ENCODE results near the gene CDKL4.

DNA sequence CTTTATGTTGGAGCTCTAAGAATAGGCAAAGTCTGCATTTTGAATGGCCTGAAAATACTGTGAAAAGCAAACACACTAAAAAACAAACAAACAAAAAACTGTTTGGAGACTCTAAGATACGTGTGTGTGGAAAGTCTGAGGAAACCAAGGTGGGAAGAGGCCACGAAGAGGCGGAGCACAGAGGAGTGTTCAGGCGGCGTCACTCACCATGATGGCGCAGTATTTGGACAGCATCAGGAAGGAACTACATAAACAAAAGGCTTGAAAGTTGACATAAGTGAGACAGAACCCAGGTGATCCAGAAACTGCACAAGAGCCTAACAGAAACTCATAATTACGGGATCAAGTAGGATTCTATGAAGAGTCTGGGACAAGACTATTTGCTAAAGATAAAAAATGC, 72.1 kb downstream of the CDKL4 start:
- TF ChIP-seq, protein P1, sequence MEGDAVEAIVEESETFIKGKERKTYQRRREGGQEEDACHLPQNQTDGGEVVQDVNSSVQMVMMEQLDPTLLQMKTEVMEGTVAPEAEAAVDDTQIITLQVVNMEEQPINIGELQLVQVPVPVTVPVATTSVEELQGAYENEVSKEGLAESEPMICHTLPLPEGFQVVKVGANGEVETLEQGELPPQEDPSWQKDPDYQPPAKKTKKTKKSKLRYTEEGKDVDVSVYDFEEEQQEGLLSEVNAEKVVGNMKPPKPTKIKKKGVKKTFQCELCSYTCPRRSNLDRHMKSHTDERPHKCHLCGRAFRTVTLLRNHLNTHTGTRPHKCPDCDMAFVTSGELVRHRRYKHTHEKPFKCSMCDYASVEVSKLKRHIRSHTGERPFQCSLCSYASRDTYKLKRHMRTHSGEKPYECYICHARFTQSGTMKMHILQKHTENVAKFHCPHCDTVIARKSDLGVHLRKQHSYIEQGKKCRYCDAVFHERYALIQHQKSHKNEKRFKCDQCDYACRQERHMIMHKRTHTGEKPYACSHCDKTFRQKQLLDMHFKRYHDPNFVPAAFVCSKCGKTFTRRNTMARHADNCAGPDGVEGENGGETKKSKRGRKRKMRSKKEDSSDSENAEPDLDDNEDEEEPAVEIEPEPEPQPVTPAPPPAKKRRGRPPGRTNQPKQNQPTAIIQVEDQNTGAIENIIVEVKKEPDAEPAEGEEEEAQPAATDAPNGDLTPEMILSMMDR (IDR thresholded peaks at IDR 0.05; ENCODE audit: low read depth, low read length): no peak
- TF ChIP-seq EZH2phosphoT487 (IDR thresholded peaks at IDR 0.05; ENCODE audit: low read depth): no peak
